ENCODE measurements around the gene SLC6A11. TPM values are rescaled to one million over a fixed set of nuclear protein-coding genes. Genes with fewer than 3 reads are reported as not detected.

Gene SLC6A11
- total RNA-seq, 4 donors from 2014 or later: 0.21 to 1.4 TPM; not detected in 2

DNA sequence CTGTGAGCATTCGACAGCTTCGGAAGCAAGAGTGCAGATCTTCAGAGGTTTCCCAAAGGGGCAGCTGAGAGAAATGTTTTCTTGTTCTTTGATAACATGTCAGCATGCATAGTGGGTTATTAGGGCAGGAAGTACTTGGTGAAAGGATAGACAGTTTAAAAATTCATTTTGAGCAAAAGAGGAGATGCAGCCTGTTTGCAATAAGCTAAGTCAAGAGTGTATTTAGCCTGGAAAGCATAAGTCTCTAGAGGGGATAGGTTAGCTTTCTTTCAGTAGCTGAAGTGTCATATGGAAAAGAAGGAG lies 7.4 kb downstream of the SLC6A11 start:
- H3K36me3 ChIP-seq: no peaks in the 10 kb centered on the region
- H3K4me1 ChIP-seq: no peaks in the 10 kb centered on the region
- no peak overlapping the region for H3K27ac ChIP-seq
- intact Hi-C loops (cut with DNase I; ENCODE audit: low total_unique reads): no loop called here
- TF ChIP-seq, protein P1, sequence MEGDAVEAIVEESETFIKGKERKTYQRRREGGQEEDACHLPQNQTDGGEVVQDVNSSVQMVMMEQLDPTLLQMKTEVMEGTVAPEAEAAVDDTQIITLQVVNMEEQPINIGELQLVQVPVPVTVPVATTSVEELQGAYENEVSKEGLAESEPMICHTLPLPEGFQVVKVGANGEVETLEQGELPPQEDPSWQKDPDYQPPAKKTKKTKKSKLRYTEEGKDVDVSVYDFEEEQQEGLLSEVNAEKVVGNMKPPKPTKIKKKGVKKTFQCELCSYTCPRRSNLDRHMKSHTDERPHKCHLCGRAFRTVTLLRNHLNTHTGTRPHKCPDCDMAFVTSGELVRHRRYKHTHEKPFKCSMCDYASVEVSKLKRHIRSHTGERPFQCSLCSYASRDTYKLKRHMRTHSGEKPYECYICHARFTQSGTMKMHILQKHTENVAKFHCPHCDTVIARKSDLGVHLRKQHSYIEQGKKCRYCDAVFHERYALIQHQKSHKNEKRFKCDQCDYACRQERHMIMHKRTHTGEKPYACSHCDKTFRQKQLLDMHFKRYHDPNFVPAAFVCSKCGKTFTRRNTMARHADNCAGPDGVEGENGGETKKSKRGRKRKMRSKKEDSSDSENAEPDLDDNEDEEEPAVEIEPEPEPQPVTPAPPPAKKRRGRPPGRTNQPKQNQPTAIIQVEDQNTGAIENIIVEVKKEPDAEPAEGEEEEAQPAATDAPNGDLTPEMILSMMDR (IDR thresholded peaks at IDR 0.05): no peak
- no peak for TF ChIP-seq POLR2A (IDR thresholded peaks at IDR 0.05)
- no peak for DNase-seq
- H3K27me3 ChIP-seq: no peaks in the 10 kb centered on the region
- H3K4me3 ChIP-seq: no peak overlapping the region
- no peaks in the 10 kb centered on the region for H3K9me3 ChIP-seq

- Histone ChIP-seq H3K36me3 (no peaks in the 10 kb centered on the region), H3K4me3 (no peak overlapping the region), H3K9me3 (no peaks in the 10 kb centered on the region), H3K4me1 (no peaks in the 10 kb centered on the region), H3K27me3 (no peaks in the 10 kb centered on the region), H3K27ac (no peak overlapping the region)
- intact Hi-C loops (cut with DNase I; ENCODE audit: low total_unique reads): no loop called here
- TF ChIP-seq, protein P1 (IDR thresholded peaks at IDR 0.05): no peak
- TF ChIP-seq POLR2A (IDR thresholded peaks at IDR 0.05): no peak
- DNase-seq: no peak
Observed at GRCh38 chr3:10824468-10824867, 8.4 kb downstream of the SLC6A11 start.

- Histone ChIP-seq H3K36me3 (no peaks in the 10 kb centered on the region), H3K4me1 (no peaks in the 10 kb centered on the region), H3K27me3 (no peaks in the 10 kb centered on the region), H3K27ac (no peak overlapping the region), H3K9me3 (no peaks in the 10 kb centered on the region), H3K4me3 (no peak overlapping the region)
- intact Hi-C loops (cut with DNase I; ENCODE audit: low total_unique reads): no loop called here
- no peak for TF ChIP-seq POLR2A (IDR thresholded peaks at IDR 0.05)
- TF ChIP-seq, protein P1 (IDR thresholded peaks at IDR 0.05): no peak
- no peak for DNase-seq
Observed at GRCh38 chr3:10833855-10834414, 17.9 kb downstream of the SLC6A11 start.

- Histone ChIP-seq H3K4me3 (no peak overlapping the region), H3K27me3 (no peaks in the 10 kb centered on the region), H3K36me3 (no peaks in the 10 kb centered on the region), H3K27ac (no peak overlapping the region), H3K4me1 (no peaks in the 10 kb centered on the region), H3K9me3 (no peaks in the 10 kb centered on the region)
- no peak for TF ChIP-seq POLR2A (IDR thresholded peaks at IDR 0.05)
- TF ChIP-seq, protein P1 (IDR thresholded peaks at IDR 0.05): no peak
- intact Hi-C loops (cut with DNase I; ENCODE audit: low total_unique reads): no loop called here
- no peak for DNase-seq
Observed at GRCh38 chr3:10834951-10835350, 18.9 kb downstream of the SLC6A11 start.

- no peaks in the 10 kb centered on the region for H3K9me3 ChIP-seq
- DNase-seq: no peak
- intact Hi-C loops (cut with DNase I; ENCODE audit: low total_unique reads): no loop called here
- H3K4me3 ChIP-seq: no peak overlapping the region
- TF ChIP-seq, protein P1 (IDR thresholded peaks at IDR 0.05): no peak
- no peak for TF ChIP-seq POLR2A (IDR thresholded peaks at IDR 0.05)
- no peaks in the 10 kb centered on the region for H3K36me3 ChIP-seq
- no peaks in the 10 kb centered on the region for H3K27me3 ChIP-seq
- no peaks in the 10 kb centered on the region for H3K4me1 ChIP-seq
- H3K27ac ChIP-seq: no peak overlapping the region
Observed at GRCh38 chr3:10835406-10835805, 19.4 kb downstream of the SLC6A11 start.

Measured in uterus (tissue), 4 donors.